ENCODE data around the gene TCEANC2.
"Not testable (repeated sequence)": the region's sequence is repeated elsewhere in the genome, so short reads cannot be mapped to it uniquely, and the experiment has no call there.

The TCEANC2 gene

GRCh38 chr1:54086754-54087153, 33.3 kb downstream of the TCEANC2 start:
- DNase-seq (ENCODE audit: low read depth in 2 of 2) = no peak

- no peak for DNase-seq (ENCODE audit: low read depth in 2 of 2)
These were observed 35.0 kb downstream of the TCEANC2 start for GRCh38 chr1:54088385-54088784.

- DNase-seq (ENCODE audit: low read depth in 2 of 2) = no peak
These were observed 38.3 kb downstream of the TCEANC2 start for GRCh38 chr1:54091666-54092065.

GRCh38 chr1:54094001-54094729, 40.8 kb downstream of the TCEANC2 start:
- no peak for DNase-seq (ENCODE audit: low read depth in 2 of 2)

GRCh38 chr1:54094730-54095105, 41.3 kb downstream of the TCEANC2 start:
- not testable (repeated sequence) for DNase-seq (ENCODE audit: low read depth in 2 of 2)

GRCh38 chr1:54095546-54096226, 42.3 kb downstream of the TCEANC2 start:
- no peak for DNase-seq (ENCODE audit: low read depth in 2 of 2)

GRCh38 chr1:54096227-54096876, 42.9 kb downstream of the TCEANC2 start:
- no peak for DNase-seq (ENCODE audit: low read depth in 2 of 2)

- no peak for DNase-seq (ENCODE audit: low read depth in 2 of 2)
These were observed 43.5 kb downstream of the TCEANC2 start for GRCh38 chr1:54096877-54097240.

GRCh38 chr1:54099061-54099610, 45.7 kb downstream of the TCEANC2 start:
- no peak for DNase-seq (ENCODE audit: low read depth in 2 of 2)

GRCh38 chr1:54100500-54100899, 47.1 kb downstream of the TCEANC2 start:
- DNase-seq (ENCODE audit: low read depth in 2 of 2) = no peak

GRCh38 chr1:54103414-54103813, 50.0 kb downstream of the TCEANC2 start:
- no peak for DNase-seq (ENCODE audit: low read depth in 2 of 2)

- DNase-seq (ENCODE audit: low read depth in 2 of 2) = not testable (repeated sequence)
These were observed 51.2 kb downstream of the TCEANC2 start for GRCh38 chr1:54104613-54105012.

- no peak for DNase-seq (ENCODE audit: low read depth in 2 of 2)
These were observed 51.7 kb downstream of the TCEANC2 start for GRCh38 chr1:54105080-54105479.

- DNase-seq (ENCODE audit: low read depth in 2 of 2) = no peak
These were observed 52.4 kb downstream of the TCEANC2 start for GRCh38 chr1:54105736-54106269.

- no peak for DNase-seq (ENCODE audit: low read depth in 2 of 2)
These were observed 53.7 kb downstream of the TCEANC2 start for GRCh38 chr1:54107131-54107530.

- DNase-seq (ENCODE audit: low read depth in 2 of 2) = no peak
These were observed 54.7 kb downstream of the TCEANC2 start for GRCh38 chr1:54108156-54108555.

- DNase-seq (ENCODE audit: low read depth in 2 of 2) = no peak
These were observed 56.0 kb downstream of the TCEANC2 start for GRCh38 chr1:54109129-54110090.

GRCh38 chr1:54110996-54111395, 57.6 kb downstream of the TCEANC2 start:
- no peak for DNase-seq (ENCODE audit: low read depth in 2 of 2)

- no peak for DNase-seq (ENCODE audit: low read depth in 2 of 2)
These were observed 58.2 kb downstream of the TCEANC2 start for GRCh38 chr1:54111624-54112023.

GRCh38 chr1:54112027-54112426, 58.6 kb downstream of the TCEANC2 start:
- DNase-seq (ENCODE audit: low read depth in 2 of 2) = no peak

- no peak for DNase-seq (ENCODE audit: low read depth in 2 of 2)
These were observed 59.4 kb downstream of the TCEANC2 start for GRCh38 chr1:54112705-54113368.
